H7 (cell line): ENCODE results near the gene C19orf81. TPM values are rescaled to one million over a fixed set of nuclear protein-coding genes. Genes with fewer than 3 reads are reported as not detected.
A peak's percentile ranks its signal among the peaks of the same experiment; 100 is the strongest.
"Not testable (repeated sequence)": the region's sequence is repeated elsewhere in the genome, so short reads cannot be mapped to it uniquely, and the experiment has no call there.

Experiments used
- DNase-seq: peaks from one replicate; pipeline ENCODE4 v3.0.0; 2012
- H3K27me3 ChIP-seq: 2 replicates; pipeline ENCODE4 v1.6.0; 2011; ENCODE audit warnings: mild to moderate bottlenecking, low read length; ENCODE audit not compliant: control insufficient read depth, insufficient read depth
- H3K36me3 ChIP-seq: replicated peaks from 2 replicates; pipeline ENCODE4 v1.5.1; 2011; ENCODE audit warnings: low read length; ENCODE audit not compliant: control insufficient read depth, insufficient read depth
- H3K4me3 ChIP-seq: 2 replicates; pipeline ENCODE4 v1.5.1; 2011; ENCODE audit warnings: low read depth, mild to moderate bottlenecking, control low read depth, low read length, moderate library complexity; ENCODE audit not compliant: insufficient read depth
- total RNA-seq: library from RNA; depleted of rRNA; stranded (reverse); fragments of >200 nt; shearing (Covaris generic); gene quantifications from 2 replicates; pipeline ENCODE4 v1.2.3, GENCODE V29; 2014; rRNA removed

The C19orf81 gene
- 7.8 and 8.0 TPM in 2 replicates for total RNA-seq

GRCh38 chr19:50649433-50650391, at the start of gene C19orf81:
Gene C19orf81 (plus strand): TSS chr19:50649445. CDS start chr19:50649445, 0 bp downstream.
- peak within 1 kb of the TSS; percentile 4; the same call in 1 of the 2 replicates for H3K4me3 ChIP-seq
- H3K27me3 ChIP-seq: peaks cover 3% of the 10 kb centered on the region
- peak; percentile 87 for DNase-seq

GRCh38 chr19:50601407-50602088, 47.7 kb upstream of the C19orf81 start:
- H3K36me3 ChIP-seq: no peaks in the 10 kb centered on the region
- H3K4me3 ChIP-seq: no peak overlapping the region
- DNase-seq: no peak
- peaks cover 2% of the 10 kb centered on the region for H3K27me3 ChIP-seq

More at GRCh38 chr19:50649433-50650391, at the start of gene C19orf81:
- no peaks in the 10 kb centered on the region for H3K36me3 ChIP-seq

GRCh38 chr19:50602089-50602422, 47.2 kb upstream of the C19orf81 start:
- DNase-seq: no peak
- H3K27me3 ChIP-seq: peaks cover 2% of the 10 kb centered on the region
- no peak overlapping the region for H3K4me3 ChIP-seq
- no peaks in the 10 kb centered on the region for H3K36me3 ChIP-seq

GRCh38 chr19:50602496-50602895, 46.7 kb upstream of the C19orf81 start:
- Histone ChIP-seq H3K27me3 (peaks cover 5% of the 10 kb centered on the region), H3K4me3 (no peak overlapping the region), H3K36me3 (no peaks in the 10 kb centered on the region)
- DNase-seq: no peak

GRCh38 chr19:50602935-50603334, 46.3 kb upstream of the C19orf81 start:
- DNase-seq: no peak
- Histone ChIP-seq H3K4me3 (no peak overlapping the region), H3K36me3 (no peaks in the 10 kb centered on the region), H3K27me3 (peaks cover 5% of the 10 kb centered on the region)

- H3K27me3 ChIP-seq, H3K4me3 ChIP-seq, H3K36me3 ChIP-seq: not testable (repeated sequence)
- peak; percentile 40 for DNase-seq
Measured at GRCh38 chr19:50604264-50605073, 44.8 kb upstream of the C19orf81 start.

GRCh38 chr19:50606059-50606836, 43.0 kb upstream of the C19orf81 start:
- H3K27me3 ChIP-seq, H3K4me3 ChIP-seq: not testable (repeated sequence)

GRCh38 chr19:50607388-50607787, 41.9 kb upstream of the C19orf81 start:
- no peak for DNase-seq
- no peaks in the 10 kb centered on the region for H3K36me3 ChIP-seq
- peaks cover 3% of the 10 kb centered on the region for H3K27me3 ChIP-seq
- H3K4me3 ChIP-seq: peak overlapping the region; percentile 19; the same call in 1 of the 2 replicates

More at GRCh38 chr19:50606059-50606836, 43.0 kb upstream of the C19orf81 start:
- DNase-seq: peak; percentile 62
- H3K36me3 ChIP-seq: not testable (repeated sequence)

- H3K36me3 ChIP-seq: no peaks in the 10 kb centered on the region
- H3K27me3 ChIP-seq: peaks cover 3% of the 10 kb centered on the region
- peak overlapping the region; percentile 23; the same call in 1 of the 2 replicates for H3K4me3 ChIP-seq
- peak; percentile 95 for DNase-seq
Measured at GRCh38 chr19:50607874-50608785, 41.1 kb upstream of the C19orf81 start.

- H3K4me3 ChIP-seq, DNase-seq: not testable (repeated sequence)
Measured at GRCh38 chr19:50612504-50613404, 36.5 kb upstream of the C19orf81 start.

GRCh38 chr19:50618379-50618778, 30.9 kb upstream of the C19orf81 start:
- DNase-seq, H3K36me3 ChIP-seq, H3K27me3 ChIP-seq, H3K4me3 ChIP-seq: not testable (repeated sequence)

More at GRCh38 chr19:50612504-50613404, 36.5 kb upstream of the C19orf81 start:
- H3K36me3 ChIP-seq, H3K27me3 ChIP-seq: not testable (repeated sequence)

- H3K36me3 ChIP-seq, H3K27me3 ChIP-seq, DNase-seq, H3K4me3 ChIP-seq: not testable (repeated sequence)
Measured at GRCh38 chr19:50619184-50619583, 30.1 kb upstream of the C19orf81 start.
